SW 1271 (cell line): ENCODE data around the gene HBP1.
"Not testable (repeated sequence)": the region's sequence is repeated elsewhere in the genome, so short reads cannot be mapped to it uniquely, and the experiment has no call there.

Experiments
- DNase-seq, 2 experiments: peaks; one replicate each; lab custom pipeline; 2025; lab: John Stamatoyannopoulos, UW

The HBP1 gene

GRCh38 chr7:107228291-107228690 lies 59.5 kb downstream of the HBP1 start:
- DNase-seq = no peak

- no peak for DNase-seq
Observed at GRCh38 chr7:107230334-107230733, 61.5 kb downstream of the HBP1 start.

GRCh38 chr7:107232568-107233090 lies 63.8 kb downstream of the HBP1 start:
- DNase-seq = no peak

GRCh38 chr7:107233174-107233573 lies 64.4 kb downstream of the HBP1 start:
- DNase-seq = no peak

- no peak for DNase-seq
Observed at GRCh38 chr7:107233981-107234380, 65.2 kb downstream of the HBP1 start.

- no peak for DNase-seq
Observed at GRCh38 chr7:107234436-107234835, 65.6 kb downstream of the HBP1 start.

GRCh38 chr7:107236862-107237261 lies 68.1 kb downstream of the HBP1 start:
- DNase-seq = no peak

GRCh38 chr7:107237451-107237850 lies 68.6 kb downstream of the HBP1 start:
- DNase-seq = no peak

- no peak for DNase-seq
Observed at GRCh38 chr7:107242267-107242666, 73.5 kb downstream of the HBP1 start.

GRCh38 chr7:107244613-107245012 lies 75.8 kb downstream of the HBP1 start:
- no peak for DNase-seq

- not testable (repeated sequence) for DNase-seq
Observed at GRCh38 chr7:107246836-107247235, 78.0 kb downstream of the HBP1 start.

GRCh38 chr7:107248551-107249316 lies 79.9 kb downstream of the HBP1 start:
- DNase-seq = no peak

- no peak for DNase-seq
Observed at GRCh38 chr7:107251963-107252362, 83.2 kb downstream of the HBP1 start.
